Mammary epithelial cell (primary cell): ENCODE data around the gene VPS45.

Experiments used
- EZH2 ChIP-seq: IDR thresholded peaks from 2 replicates; pipeline ENCODE4 v1.6.1; 2012; ENCODE audit warnings: low read length, inconsistent platforms, borderline replicate concordance
- TF ChIP-seq, protein P1 (sequence below), 2 donors: IDR thresholded peaks in 1 of 2; conservative IDR thresholded peaks in 1 of 2; 2 replicates each; pipeline ENCODE4 v1.5.1; 2011 to 2012; ENCODE audit warnings: inconsistent platforms in 2 of 2, low read length in 2 of 2, mild to moderate bottlenecking in 2 of 2, control low read depth in 1 of 2, low read depth in 1 of 2; ENCODE audit not compliant: insufficient read depth in 1 of 2; ENCODE audit errors: extremely low read depth in 1 of 2

DNA sequence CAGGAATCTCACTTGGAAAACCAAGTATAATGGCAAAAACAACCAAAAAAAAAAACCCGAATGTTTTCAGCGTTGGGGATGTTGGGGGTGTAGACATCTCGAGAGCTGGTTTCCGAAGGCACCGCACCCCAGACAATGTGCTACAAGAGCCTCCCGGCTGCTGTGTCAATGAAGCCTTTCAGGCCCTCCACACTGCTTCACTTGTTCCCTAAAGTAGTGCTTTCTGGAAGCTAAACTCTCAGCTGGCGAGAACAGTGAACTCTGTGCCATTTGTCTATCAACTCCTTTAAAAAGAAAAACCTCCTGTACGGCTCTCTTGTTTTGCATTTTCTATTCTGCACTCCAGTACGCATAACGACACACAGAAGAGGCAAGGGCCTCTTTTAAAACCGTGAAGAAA is 114.7 kb downstream of the VPS45 start:
- TF ChIP-seq, protein P1, sequence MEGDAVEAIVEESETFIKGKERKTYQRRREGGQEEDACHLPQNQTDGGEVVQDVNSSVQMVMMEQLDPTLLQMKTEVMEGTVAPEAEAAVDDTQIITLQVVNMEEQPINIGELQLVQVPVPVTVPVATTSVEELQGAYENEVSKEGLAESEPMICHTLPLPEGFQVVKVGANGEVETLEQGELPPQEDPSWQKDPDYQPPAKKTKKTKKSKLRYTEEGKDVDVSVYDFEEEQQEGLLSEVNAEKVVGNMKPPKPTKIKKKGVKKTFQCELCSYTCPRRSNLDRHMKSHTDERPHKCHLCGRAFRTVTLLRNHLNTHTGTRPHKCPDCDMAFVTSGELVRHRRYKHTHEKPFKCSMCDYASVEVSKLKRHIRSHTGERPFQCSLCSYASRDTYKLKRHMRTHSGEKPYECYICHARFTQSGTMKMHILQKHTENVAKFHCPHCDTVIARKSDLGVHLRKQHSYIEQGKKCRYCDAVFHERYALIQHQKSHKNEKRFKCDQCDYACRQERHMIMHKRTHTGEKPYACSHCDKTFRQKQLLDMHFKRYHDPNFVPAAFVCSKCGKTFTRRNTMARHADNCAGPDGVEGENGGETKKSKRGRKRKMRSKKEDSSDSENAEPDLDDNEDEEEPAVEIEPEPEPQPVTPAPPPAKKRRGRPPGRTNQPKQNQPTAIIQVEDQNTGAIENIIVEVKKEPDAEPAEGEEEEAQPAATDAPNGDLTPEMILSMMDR (conservative IDR thresholded peaks at IDR 0.05 in 1 of 2, IDR thresholded peaks at IDR 0.05 in 1 of 2; ENCODE audit: extremely low read depth in 1 of 2, insufficient read depth in 1 of 2, low read depth in 1 of 2, low read length in 2 of 2), result no peak
- TF ChIP-seq EZH2, result no peak
